ENCODE results near the gene DOCK4.

Gene DOCK4

DNA sequence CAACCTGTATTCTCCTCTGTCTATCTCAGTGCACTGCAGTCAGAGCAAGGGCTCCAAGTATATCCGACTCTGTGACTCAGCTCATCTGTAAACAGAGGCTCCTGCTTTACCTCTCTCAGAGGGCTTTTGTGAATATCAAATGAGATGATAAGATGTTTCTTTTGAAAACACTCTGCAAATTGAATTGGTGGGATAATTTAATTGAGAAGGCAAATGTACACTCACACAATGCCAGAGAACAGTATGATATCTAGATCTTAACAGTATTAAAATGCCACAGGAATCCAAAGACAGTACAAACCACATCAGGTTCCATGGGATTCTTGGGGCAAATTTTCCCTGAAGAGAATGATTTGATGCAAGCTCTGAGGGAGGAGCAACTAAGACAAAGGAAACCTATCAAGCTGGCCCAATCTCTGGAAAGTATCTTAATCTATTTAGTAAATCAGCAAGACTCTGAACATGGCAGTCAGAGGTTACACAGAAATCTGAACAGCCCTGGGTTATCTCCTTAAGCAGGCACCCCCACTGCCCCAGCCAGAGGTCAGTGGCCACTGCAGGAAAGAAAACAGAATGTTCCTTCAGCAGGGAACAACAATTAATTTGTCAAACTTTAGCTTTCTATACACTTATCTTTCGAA, 45.9 kb downstream of the DOCK4 start:
- DNase-seq: no peak

GRCh38 chr7:112159351-112159750, 46.8 kb downstream of the DOCK4 start:
- no peak for DNase-seq

DNA sequence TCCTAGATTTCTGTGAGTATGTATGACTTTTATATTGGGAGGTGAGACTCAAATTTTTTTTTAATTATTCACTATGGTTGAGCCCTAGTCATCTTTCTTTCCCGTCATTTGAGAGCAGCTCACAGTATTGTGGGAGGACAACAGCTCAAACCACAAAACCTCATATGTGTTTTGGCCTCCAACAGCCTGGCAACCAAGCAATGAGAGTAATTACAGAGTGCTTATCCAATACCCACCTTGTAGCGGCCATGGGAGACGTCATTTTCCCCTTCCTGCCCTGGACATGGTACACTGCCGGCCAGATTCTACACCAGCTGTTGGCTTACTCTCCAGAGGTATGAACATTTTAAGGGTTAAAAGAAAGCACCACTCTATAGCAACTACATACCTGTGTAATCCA, 49.1 kb downstream of the DOCK4 start:
- no peak for DNase-seq

DNA sequence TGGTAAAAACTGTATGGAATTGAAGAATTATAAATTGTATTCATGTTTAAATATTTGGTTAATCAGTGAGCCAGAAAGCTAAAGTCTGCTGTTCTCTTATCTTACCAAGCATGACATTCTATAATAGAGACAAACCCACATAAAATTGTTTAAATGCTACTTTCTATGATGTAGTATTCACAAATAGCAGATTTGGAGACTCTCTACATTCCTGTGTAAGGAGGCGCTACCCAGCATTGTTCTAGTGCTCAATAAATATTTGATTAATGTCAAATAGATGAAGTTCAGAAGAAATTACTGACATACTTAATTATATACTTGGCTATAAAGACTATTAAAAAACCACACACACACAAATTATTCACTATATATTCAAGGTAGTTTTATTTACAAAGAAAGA, 49.8 kb downstream of the DOCK4 start:
- DNase-seq: no peak

GRCh38 chr7:112154690-112155089, 51.5 kb downstream of the DOCK4 start:
- no peak for DNase-seq

- no peak for DNase-seq
Observed at GRCh38 chr7:112152186-112152585, 54.0 kb downstream of the DOCK4 start.

DNA sequence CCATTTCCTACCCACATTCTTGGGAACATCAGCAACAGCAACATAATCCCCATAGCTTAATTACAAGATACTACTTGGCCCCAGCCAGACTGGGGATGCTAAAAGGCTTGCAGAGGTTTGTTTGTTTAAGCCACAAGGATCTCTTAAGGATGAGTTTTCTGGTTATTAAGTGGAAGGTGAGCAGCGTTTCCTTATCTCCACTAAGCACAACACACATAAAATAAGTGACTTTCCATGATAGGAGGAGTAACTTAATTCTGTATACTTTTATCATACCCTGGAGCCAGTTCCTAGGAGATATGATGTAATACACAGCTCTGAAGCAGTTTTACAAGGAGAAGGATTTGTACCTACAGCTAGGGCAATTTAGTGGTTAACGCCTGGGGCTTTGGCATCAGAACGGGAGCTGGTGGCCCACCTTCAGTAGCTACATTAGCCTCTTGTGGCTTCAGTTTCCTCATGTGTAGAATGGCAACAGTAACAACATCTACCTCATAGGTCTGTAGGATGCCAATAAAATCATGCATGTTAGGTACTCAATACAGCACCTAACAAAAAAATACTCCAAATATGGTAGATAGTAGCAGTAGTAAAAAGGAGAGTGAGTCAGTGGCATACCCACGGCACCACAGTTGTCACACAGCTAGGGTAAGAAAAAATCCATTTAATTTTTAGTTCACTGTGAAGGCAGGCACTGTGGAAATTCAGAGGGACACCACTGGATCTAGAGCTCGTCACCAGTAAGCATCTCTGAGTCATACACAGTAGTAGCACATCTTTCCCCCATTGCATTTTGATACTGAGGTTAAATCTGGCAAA, 55.2 kb downstream of the DOCK4 start:
- DNase-seq: no peak

DNA sequence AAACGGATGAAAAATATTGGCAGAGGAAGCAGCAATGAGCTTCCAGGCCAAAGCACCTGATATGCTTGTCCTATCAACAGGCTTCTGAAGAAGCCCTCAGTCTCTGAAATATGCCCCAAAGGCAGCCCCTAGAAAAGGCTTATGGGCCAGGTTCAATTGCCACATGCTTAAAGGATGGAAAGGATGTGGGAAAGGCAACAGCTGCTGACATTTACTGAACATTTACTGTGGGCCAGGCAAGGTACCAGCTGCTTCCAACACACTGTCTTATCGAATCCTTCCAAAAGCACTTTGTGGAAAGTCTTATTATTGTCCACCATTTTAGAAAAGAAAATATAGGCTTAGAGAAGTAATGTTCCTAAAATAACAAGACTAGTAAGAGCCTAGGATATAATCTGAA, 56.5 kb downstream of the DOCK4 start:
- DNase-seq: no peak

- DNase-seq: no peak
Observed at GRCh38 chr7:112147793-112148361, 58.3 kb downstream of the DOCK4 start.

- no peak for DNase-seq
Observed at GRCh38 chr7:112145206-112145605, 61.0 kb downstream of the DOCK4 start.

GRCh38 chr7:112144284-112145059, 61.7 kb downstream of the DOCK4 start:
- DNase-seq: no peak

DNA sequence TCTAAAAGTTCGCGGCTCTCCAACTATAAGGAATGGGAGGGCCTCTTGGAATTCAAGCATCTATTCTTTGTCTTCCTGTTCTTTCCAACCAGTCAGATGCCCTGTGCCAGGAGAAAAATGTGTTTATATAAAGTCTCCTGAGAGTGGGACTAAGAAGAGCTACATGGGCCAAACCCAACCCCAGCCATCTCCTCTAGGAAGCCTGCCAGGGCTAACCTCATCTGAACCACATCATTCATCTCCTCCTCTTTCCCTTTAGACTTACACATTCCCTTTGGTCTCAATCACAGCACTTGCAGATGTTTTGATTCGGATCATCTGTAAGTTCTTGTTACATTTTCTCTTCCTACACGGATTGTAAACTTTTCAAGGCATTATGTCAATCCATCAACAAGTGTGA, 62.6 kb downstream of the DOCK4 start:
- no peak for DNase-seq

- DNase-seq: no peak
Observed at GRCh38 chr7:112143136-112143535, 63.1 kb downstream of the DOCK4 start.

- no peak for DNase-seq
Observed at GRCh38 chr7:112140600-112140999, 65.6 kb downstream of the DOCK4 start.

DNA sequence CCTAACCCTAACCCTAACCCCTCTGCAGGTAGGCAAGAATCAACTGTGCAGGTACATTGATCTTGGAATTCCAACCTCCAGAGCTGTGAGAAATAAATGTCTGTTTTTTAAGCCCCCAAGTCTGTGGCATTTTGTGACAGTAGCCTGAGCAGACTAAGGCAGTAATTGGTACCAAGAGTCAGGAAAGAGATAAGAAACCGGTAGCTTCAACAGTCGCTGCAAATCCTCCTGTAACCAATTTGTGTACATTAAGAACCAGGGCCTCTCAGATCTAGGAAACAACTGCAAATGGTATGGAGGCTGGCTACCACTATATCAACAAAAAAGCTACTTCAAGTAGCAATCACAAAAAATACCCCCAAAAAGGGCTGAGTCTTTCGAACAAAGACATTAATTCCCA, 67.3 kb downstream of the DOCK4 start:
- no peak for DNase-seq

- DNase-seq: no peak
Observed at GRCh38 chr7:112138325-112138852, 67.8 kb downstream of the DOCK4 start.

- no peak for DNase-seq
Observed at GRCh38 chr7:112137141-112138101, 68.8 kb downstream of the DOCK4 start.

GRCh38 chr7:112136271-112137008, 69.8 kb downstream of the DOCK4 start:
- DNase-seq: no peak

DNA sequence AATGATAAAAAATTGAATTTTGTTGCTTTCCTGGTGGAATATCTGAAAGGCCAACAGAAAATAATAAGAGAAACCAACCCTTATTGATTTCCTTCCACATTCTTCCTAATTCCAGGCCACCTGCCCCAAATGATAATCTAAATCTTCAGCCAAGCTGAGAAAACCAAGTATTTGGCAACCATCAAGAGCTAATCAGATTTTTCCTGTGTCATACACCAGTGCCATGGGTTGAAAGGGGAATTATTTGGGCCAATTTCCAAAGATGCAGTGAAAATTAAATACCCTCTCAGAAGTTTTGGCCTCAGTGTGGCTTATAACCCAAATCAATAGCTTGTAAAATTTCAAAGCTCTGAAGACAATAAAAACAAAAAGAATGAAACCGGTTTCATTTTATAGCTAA, 70.4 kb downstream of the DOCK4 start:
- no peak for DNase-seq

GRCh38 chr7:112134039-112134438, 72.2 kb downstream of the DOCK4 start:
- DNase-seq: no peak

- DNase-seq: no peak
Observed at GRCh38 chr7:112133328-112133727, 72.9 kb downstream of the DOCK4 start.
